Kidney (tissue), 14 donors: ENCODE data around the gene FOXQ1. TPM values are rescaled to one million over a fixed set of nuclear protein-coding genes. Genes with fewer than 3 reads are reported as not detected.

Experiments used
- DNase-seq, 5 donors: peaks; one replicate each; pipeline ENCODE4 v3.0.0-alpha.2; 2013 to 2020
- FAIRE-seq: peaks from 2 replicates; lab custom pipeline; 2012; peaks lifted over from hg19 to GRCh38; lab: Jason Lieb, UNC
- H3K27ac ChIP-seq, 2 donors: one replicate each; pipeline ENCODE4 v1.7.0; 2013; ENCODE audit warnings: low read depth in 2 of 2, low read length in 2 of 2, inconsistent platforms in 1 of 2
- H3K27me3 ChIP-seq: one replicate; pipeline ENCODE4 v1.7.1; 2013; ENCODE audit warnings: low read length, inconsistent platforms; ENCODE audit not compliant: control insufficient read depth, insufficient read depth
- H3K36me3 ChIP-seq, 3 donors: one replicate each; pipeline versions ENCODE4 v1.7.0 to v1.7.1; 2013; ENCODE audit warnings: low read length in 3 of 3, control low read depth in 1 of 3, inconsistent platforms in 1 of 3; ENCODE audit not compliant: insufficient read depth in 3 of 3, control insufficient read depth in 2 of 3
- H3K4me1 ChIP-seq, 3 donors: one replicate each; pipeline versions ENCODE4 v1.7.0 to v1.7.1; 2013; ENCODE audit warnings: low read length in 3 of 3, inconsistent platforms in 1 of 3, low read depth in 1 of 3; ENCODE audit not compliant: control insufficient read depth in 2 of 3, insufficient read depth in 2 of 3
- H3K4me3 ChIP-seq, 3 donors: one replicate each; pipeline versions ENCODE4 v1.7.0 to v1.8.1; 2013; ENCODE audit warnings: low read length in 3 of 3, control low read depth in 1 of 3, inconsistent platforms in 1 of 3
- H3K9ac ChIP-seq, 3 donors: one replicate each; pipeline versions ENCODE4 v1.7.0 to v1.7.1; 2013; ENCODE audit warnings: low read length in 3 of 3, control low read depth in 1 of 3, inconsistent platforms in 1 of 3
- H3K9me3 ChIP-seq, 3 donors: one replicate each; pipeline versions ENCODE4 v1.7.0 to v1.7.1; 2013; ENCODE audit warnings: low read length in 3 of 3, control low read depth in 1 of 3, inconsistent platforms in 1 of 3; ENCODE audit not compliant: control insufficient read depth in 2 of 3, insufficient read depth in 1 of 3
- CTCF ChIP-seq: IDR thresholded peaks from 3 replicates; pipeline ENCODE4 v1.5.1; 2012; ENCODE audit warnings: mild to moderate bottlenecking, moderate library complexity, borderline replicate concordance; ENCODE audit not compliant: insufficient read depth; ENCODE audit errors: extremely low read depth
- intact Hi-C: fragments of 100-400 bp; cut with DNase I; formaldehyde crosslinking; loops from one replicate; pipeline ENCODE4 v1.11.1; 2022
- polyA plus RNA-seq: library from polyadenylated mRNA; stranded (reverse); fragments of 350-450 nt; fragmentation: Illumina TruSeq; extraction: RNeasy Lipid Tissue Mini Kit (QIAGEN cat#74804); gene quantifications from one replicate; pipeline ENCODE4 v1.2.3, GENCODE V29; 2014; ENCODE audit warnings: low read depth, low replicate concordance; ENCODE audit not compliant: insufficient read depth
- total RNA-seq: library from RNA; stranded (reverse); fragmentation: NEBNext Ultra II Directional; extraction: Animal tissue kit (Norgen Biotek cat#: 25700); gene quantifications from one replicate; pipeline ENCODE4 v1.2.1, GENCODE V29; 2021
- donor health status: control.
- donor health status: control.
- donor health status: control.
- donor health status: control.
- donor health status: control.
- donor health status: DM: yes; HTN: yes; CAD: no.
- donor health status: Normal renal cell carcinoma (clear cell type).

FOXQ1 gene
- total and polyA plus RNA-seq, 2 donors from 2014 or later: 6.0 to 33.6 TPM

GRCh38 chr6:1312473-1313367 is 822 bp downstream of the FOXQ1 start:
- peaks cover 38% of the 10 kb centered on the region for H3K27me3 ChIP-seq
- peaks cover 0 to 11% (median 0%) of the 10 kb centered on the region in 3 donors for H3K4me1 ChIP-seq
- no peaks in the 10 kb centered on the region for H3K9me3 ChIP-seq
- H3K4me3 ChIP-seq: peak overlapping the region; percentile 32 to 63 (median 33)
- H3K36me3 ChIP-seq: no peaks in the 10 kb centered on the region
- H3K27ac ChIP-seq: peak overlapping the region; percentile 63 to 76
- FAIRE-seq: no peak
- no peak for TF ChIP-seq CTCF
- peak overlapping the region in 1 of 3 donors; percentile 55 for H3K9ac ChIP-seq
- peak; percentile 52 to 76 (median 62) for DNase-seq
- intact Hi-C loops: no loop called here

- Histone ChIP-seq H3K4me3 (no peak overlapping the region), H3K27me3 (peaks cover 35% of the 10 kb centered on the region), H3K36me3 (no peaks in the 10 kb centered on the region), H3K9ac (no peak overlapping the region), H3K9me3 (no peaks in the 10 kb centered on the region), H3K27ac (no peak overlapping the region), H3K4me1 (peaks cover 0 to 11% (median 0%) of the 10 kb centered on the region in 3 donors)
- no peak for FAIRE-seq
- no peak for TF ChIP-seq CTCF
- intact Hi-C loops: no loop called here
- peak in 1 of 5 donors; percentile 19 for DNase-seq
Observed at GRCh38 chr6:1313384-1313766, 1.5 kb downstream of the FOXQ1 start.

- DNase-seq (peak; percentile 69 to 85 (median 71)), FAIRE-seq (no peak)
- no peaks in the 10 kb centered on the region for H3K36me3 ChIP-seq
- H3K27ac ChIP-seq: no peak overlapping the region
- peak; percentile 69 for TF ChIP-seq CTCF
- no peak overlapping the region for H3K9ac ChIP-seq
- intact Hi-C loops: no loop called here
- H3K9me3 ChIP-seq: no peaks in the 10 kb centered on the region
- H3K4me1 ChIP-seq: peaks cover 0 to 11% (median 0%) of the 10 kb centered on the region in 3 donors
- H3K27me3 ChIP-seq: peaks cover 35% of the 10 kb centered on the region
- peak overlapping the region; percentile 4 to 54 (median 34) for H3K4me3 ChIP-seq
Observed at GRCh38 chr6:1313767-1314503, 2.0 kb downstream of the FOXQ1 start.
